Effector memory CD8-positive, alpha-beta T cell (primary cell): Measurements from ENCODE around the gene ASCC3.
A peak's percentile ranks its signal among the peaks of the same experiment; 100 is the strongest.
"Not testable (repeated sequence)": the region's sequence is repeated elsewhere in the genome, so short reads cannot be mapped to it uniquely, and the experiment has no call there.

Experiments used
- ATAC-seq: fragments of 150-1000 bp; cut with Tn5 transposase; replicated peaks from 2 replicates; pipeline ENCODE4 v1.10.0; 2021; ENCODE audit warnings: mild to moderate bottlenecking, moderate library complexity
- DNase-seq, 3 experiments: peaks; one replicate each; pipeline ENCODE4 v3.0.0; 2021
- H3K27ac Mint-ChIP-seq, 2 donors: one replicate each; pipeline ENCODE4 v1.8.0; 2022; ENCODE audit warnings: mild to moderate bottlenecking in 2 of 2, mixed read lengths in 2 of 2, moderate library complexity in 2 of 2
- H3K27me3 Mint-ChIP-seq, 2 donors: one replicate each; pipeline ENCODE4 v1.8.0; 2022; ENCODE audit warnings: mixed read lengths in 2 of 2
- H3K36me3 Mint-ChIP-seq: one replicate; pipeline ENCODE4 v1.8.0; 2022; ENCODE audit warnings: mild to moderate bottlenecking, moderate library complexity, mixed read lengths; ENCODE audit not compliant: insufficient read depth
- H3K4me1 Mint-ChIP-seq, 2 donors: one replicate each; pipeline ENCODE4 v1.8.0; 2022; ENCODE audit warnings: low read depth in 2 of 2, mixed read lengths in 2 of 2
- H3K4me3 Mint-ChIP-seq, 2 donors: one replicate each; pipeline ENCODE4 v1.8.0; 2022; ENCODE audit warnings: mild to moderate bottlenecking in 2 of 2, mixed read lengths in 2 of 2, moderate library complexity in 2 of 2
- H3K9me3 Mint-ChIP-seq, 2 donors: one replicate each; pipeline ENCODE4 v1.8.0; 2022; ENCODE audit warnings: mixed read lengths in 2 of 2

Gene ASCC3

GRCh38 chr6:100899202-100899601, 18.1 kb upstream of the ASCC3 start:
- no peaks in the 10 kb centered on the region for H3K27me3 Mint-ChIP-seq
- H3K27ac Mint-ChIP-seq: no peak overlapping the region
- ATAC-seq: no peak
- no peaks in the 10 kb centered on the region for H3K4me1 Mint-ChIP-seq
- no peaks in the 10 kb centered on the region for H3K36me3 Mint-ChIP-seq
- no peak overlapping the region for H3K4me3 Mint-ChIP-seq
- no peaks in the 10 kb centered on the region for H3K9me3 Mint-ChIP-seq
- no peak for DNase-seq

GRCh38 chr6:100897671-100898070, 16.5 kb upstream of the ASCC3 start:
- Mint-ChIP-seq H3K4me1 (no peaks in the 10 kb centered on the region), H3K27ac (no peak overlapping the region), H3K4me3 (no peak overlapping the region), H3K36me3 (peaks cover under 1% of the 10 kb centered on the region), H3K27me3 (no peaks in the 10 kb centered on the region), H3K9me3 (no peaks in the 10 kb centered on the region)
- no peak for ATAC-seq
- DNase-seq: no peak

GRCh38 chr6:100893743-100894142, 12.6 kb upstream of the ASCC3 start:
- H3K27me3 Mint-ChIP-seq: no peaks in the 10 kb centered on the region
- no peaks in the 10 kb centered on the region for H3K9me3 Mint-ChIP-seq
- H3K27ac Mint-ChIP-seq: no peak overlapping the region
- ATAC-seq: no peak
- peaks cover 5% of the 10 kb centered on the region for H3K36me3 Mint-ChIP-seq
- no peaks in the 10 kb centered on the region for H3K4me1 Mint-ChIP-seq
- H3K4me3 Mint-ChIP-seq: no peak overlapping the region
- DNase-seq: no peak

DNA sequence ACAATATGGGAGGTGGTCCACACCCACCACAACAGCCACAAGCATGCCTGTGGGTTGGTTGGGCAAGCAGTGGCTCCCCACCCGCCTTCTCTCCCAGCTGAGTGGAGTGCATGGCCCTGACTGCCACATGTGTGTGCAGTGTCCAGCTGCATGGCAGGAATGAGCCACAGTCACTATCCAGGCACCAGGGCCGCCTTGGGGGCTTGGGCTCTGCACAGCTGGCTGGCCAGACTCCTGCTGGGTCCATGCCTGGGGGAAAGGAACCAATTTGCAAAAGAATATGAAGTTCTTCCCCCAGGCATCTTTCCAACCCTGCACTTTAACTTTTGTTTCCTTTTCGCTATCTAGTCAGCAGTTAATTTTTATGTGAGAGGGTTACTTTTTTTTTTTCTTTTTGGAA, 11.6 kb upstream of the ASCC3 start:
- H3K4me1 Mint-ChIP-seq: no peaks in the 10 kb centered on the region
- DNase-seq (no peak), ATAC-seq (no peak)
- H3K27ac Mint-ChIP-seq: no peak overlapping the region
- H3K9me3 Mint-ChIP-seq: no peaks in the 10 kb centered on the region
- peaks cover 5% of the 10 kb centered on the region for H3K36me3 Mint-ChIP-seq
- no peak overlapping the region for H3K4me3 Mint-ChIP-seq
- H3K27me3 Mint-ChIP-seq: no peaks in the 10 kb centered on the region

- H3K36me3 Mint-ChIP-seq: peaks cover 5% of the 10 kb centered on the region
- no peak for DNase-seq
- H3K27ac Mint-ChIP-seq: no peak overlapping the region
- ATAC-seq: no peak
- no peaks in the 10 kb centered on the region for H3K27me3 Mint-ChIP-seq
- no peak overlapping the region for H3K4me3 Mint-ChIP-seq
- H3K9me3 Mint-ChIP-seq: no peaks in the 10 kb centered on the region
- H3K4me1 Mint-ChIP-seq: no peaks in the 10 kb centered on the region
Measured at GRCh38 chr6:100892116-100892515, 11.0 kb upstream of the ASCC3 start.

DNA sequence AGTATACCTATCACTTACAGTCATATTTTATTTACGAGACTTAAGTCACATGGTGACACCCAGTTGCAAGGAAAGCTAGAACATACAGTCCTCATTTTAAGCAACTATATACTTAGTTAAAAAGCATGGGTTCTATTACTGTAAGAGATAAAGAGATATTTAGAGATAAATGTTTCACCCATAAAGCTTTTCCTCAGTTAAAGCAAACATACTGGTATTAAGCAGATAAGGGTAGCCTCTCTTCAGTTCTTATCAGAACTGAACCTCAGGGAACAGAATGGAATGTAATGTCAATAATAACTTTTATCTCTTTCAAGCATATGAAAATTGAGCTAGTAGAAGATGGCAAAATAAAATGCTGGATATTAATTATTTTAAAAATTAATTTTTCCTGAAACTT, 9.9 kb upstream of the ASCC3 start:
- no peak for DNase-seq
- Mint-ChIP-seq H3K27me3 (no peaks in the 10 kb centered on the region), H3K27ac (no peak overlapping the region), H3K4me3 (no peak overlapping the region), H3K9me3 (no peaks in the 10 kb centered on the region), H3K4me1 (no peaks in the 10 kb centered on the region), H3K36me3 (peaks cover 5% of the 10 kb centered on the region)
- no peak for ATAC-seq

DNA sequence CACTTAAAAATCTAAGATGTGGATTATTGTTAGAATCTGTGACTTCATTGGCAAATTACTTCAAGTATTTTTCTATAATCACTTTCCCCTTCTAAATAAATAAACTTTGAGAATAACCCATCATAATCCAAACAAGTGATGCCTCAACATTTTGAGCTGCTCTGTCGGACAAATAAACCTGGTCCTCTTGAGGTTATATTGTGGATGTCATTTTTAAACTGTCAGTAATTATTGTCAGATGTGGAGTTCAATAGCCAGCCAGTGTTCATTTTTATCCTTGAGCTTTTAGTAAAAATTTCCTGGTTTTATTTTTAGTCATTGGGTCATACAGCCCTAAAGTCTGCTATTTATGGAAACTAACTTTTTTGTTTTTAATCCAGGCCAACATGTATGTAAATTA, 9.5 kb upstream of the ASCC3 start:
- not testable (repeated sequence) for H3K27me3 Mint-ChIP-seq, H3K4me3 Mint-ChIP-seq, DNase-seq, H3K27ac Mint-ChIP-seq, ATAC-seq, H3K4me1 Mint-ChIP-seq, H3K36me3 Mint-ChIP-seq, H3K9me3 Mint-ChIP-seq

- Mint-ChIP-seq H3K27ac (no peak overlapping the region), H3K9me3 (no peaks in the 10 kb centered on the region), H3K4me3 (no peak overlapping the region), H3K4me1 (no peaks in the 10 kb centered on the region), H3K36me3 (peaks cover 5% of the 10 kb centered on the region), H3K27me3 (no peaks in the 10 kb centered on the region)
- DNase-seq: no peak
- no peak for ATAC-seq
Measured at GRCh38 chr6:100889351-100889750, 8.2 kb upstream of the ASCC3 start.

DNA sequence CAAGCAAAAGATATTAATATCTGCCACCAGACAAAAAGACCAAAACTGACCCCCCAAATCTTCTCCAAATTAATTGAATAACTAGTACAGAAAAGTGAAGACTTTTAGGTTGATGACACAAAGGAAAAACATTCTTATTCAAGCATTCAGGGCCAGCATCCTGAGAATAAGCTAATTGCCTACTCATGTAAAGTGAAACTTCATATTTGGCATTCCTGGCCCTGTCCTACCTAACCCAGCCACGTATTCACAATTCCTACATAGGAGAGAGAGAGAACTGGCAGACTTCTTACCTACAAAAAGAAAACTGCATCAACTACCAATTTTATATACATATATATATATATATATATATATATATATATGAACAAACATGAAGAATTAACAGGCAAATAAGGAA, 4.9 kb upstream of the ASCC3 start:
- peaks cover 7 to 11% of the 10 kb centered on the region in 2 donors for H3K4me1 Mint-ChIP-seq
- no peak for ATAC-seq
- H3K4me3 Mint-ChIP-seq: no peak overlapping the region
- H3K27ac Mint-ChIP-seq: no peak overlapping the region
- H3K27me3 Mint-ChIP-seq: no peaks in the 10 kb centered on the region
- no peak for DNase-seq
- H3K9me3 Mint-ChIP-seq: no peaks in the 10 kb centered on the region
- H3K36me3 Mint-ChIP-seq: peaks cover 4% of the 10 kb centered on the region

DNA sequence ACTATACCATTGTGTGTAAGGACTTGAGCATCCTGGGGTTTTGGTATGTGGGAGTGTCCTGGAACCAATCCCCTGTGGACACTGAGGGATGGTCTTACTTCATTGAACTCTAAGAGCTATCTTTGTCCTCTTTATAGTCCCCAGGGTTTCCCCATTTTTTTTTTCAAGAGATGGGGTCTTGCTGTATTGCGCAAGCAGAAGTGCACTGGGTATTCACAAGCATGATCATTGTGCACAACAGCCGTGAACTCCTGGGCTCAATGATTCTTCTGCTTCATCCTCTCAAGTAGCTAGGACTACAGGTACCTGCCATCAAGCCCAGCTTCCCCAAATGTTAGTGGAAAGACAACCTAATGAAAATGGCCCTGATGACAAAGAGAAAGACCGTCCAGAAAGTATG, 2.2 kb upstream of the ASCC3 start:
- Mint-ChIP-seq H3K36me3 (peaks cover 5% of the 10 kb centered on the region), H3K9me3 (no peaks in the 10 kb centered on the region), H3K4me3 (no peak overlapping the region), H3K4me1 (peaks cover 18 to 20% of the 10 kb centered on the region in 2 donors), H3K27me3 (no peaks in the 10 kb centered on the region), H3K27ac (no peak overlapping the region)
- DNase-seq (no peak), ATAC-seq (no peak)

GRCh38 chr6:100881707-100882040, 545 bp upstream of the ASCC3 start:
- no peak for DNase-seq
- H3K4me3 Mint-ChIP-seq: peak overlapping the region; percentile 97 to 100
- H3K4me1 Mint-ChIP-seq: peaks cover 22 to 28% of the 10 kb centered on the region in 2 donors
- H3K27me3 Mint-ChIP-seq: no peaks in the 10 kb centered on the region
- peaks cover 5% of the 10 kb centered on the region for H3K36me3 Mint-ChIP-seq
- peak overlapping the region; percentile 98 to 100 for H3K27ac Mint-ChIP-seq
- ATAC-seq: no peak
- no peaks in the 10 kb centered on the region for H3K9me3 Mint-ChIP-seq

DNA sequence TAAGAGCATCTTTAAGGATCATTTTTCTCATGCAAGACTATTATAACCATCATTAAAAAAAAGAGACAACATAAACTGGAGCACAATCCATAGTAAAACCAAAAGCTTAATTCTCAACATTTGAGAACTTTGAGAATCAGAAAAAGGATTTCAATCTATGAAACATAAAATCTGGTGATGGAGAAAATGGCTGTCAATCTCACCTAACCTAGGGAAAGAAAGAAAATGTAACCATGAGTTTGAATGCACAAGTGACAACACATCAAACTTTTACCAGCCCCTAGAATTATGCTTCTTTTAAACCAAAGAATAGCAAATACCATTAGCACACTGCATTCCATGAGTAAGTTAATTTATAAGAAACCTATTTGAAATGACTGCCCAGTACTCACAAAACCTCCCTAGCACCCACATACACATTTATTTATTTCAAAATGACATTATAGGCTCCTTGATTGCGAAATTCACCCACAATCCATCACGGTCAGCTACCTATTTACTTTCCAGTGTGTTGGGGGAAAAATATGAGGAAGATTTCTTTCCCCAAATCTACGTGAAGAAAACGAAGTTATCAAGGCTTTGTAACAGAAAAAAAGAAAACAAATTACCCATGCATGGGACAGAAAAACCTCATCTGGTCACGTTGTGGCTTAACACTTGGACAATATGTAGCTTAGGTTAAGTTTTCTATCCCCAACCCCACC, 828 bp downstream of the ASCC3 start:
- ATAC-seq (no peak), DNase-seq (no peak)
- Mint-ChIP-seq H3K4me3 (peak overlapping the region; percentile 97 to 100), H3K27ac (peak overlapping the region; percentile 98 to 100), H3K9me3 (no peaks in the 10 kb centered on the region), H3K4me1 (peaks cover 28 to 33% of the 10 kb centered on the region in 2 donors), H3K27me3 (no peaks in the 10 kb centered on the region), H3K36me3 (peaks cover 5% of the 10 kb centered on the region)

DNA sequence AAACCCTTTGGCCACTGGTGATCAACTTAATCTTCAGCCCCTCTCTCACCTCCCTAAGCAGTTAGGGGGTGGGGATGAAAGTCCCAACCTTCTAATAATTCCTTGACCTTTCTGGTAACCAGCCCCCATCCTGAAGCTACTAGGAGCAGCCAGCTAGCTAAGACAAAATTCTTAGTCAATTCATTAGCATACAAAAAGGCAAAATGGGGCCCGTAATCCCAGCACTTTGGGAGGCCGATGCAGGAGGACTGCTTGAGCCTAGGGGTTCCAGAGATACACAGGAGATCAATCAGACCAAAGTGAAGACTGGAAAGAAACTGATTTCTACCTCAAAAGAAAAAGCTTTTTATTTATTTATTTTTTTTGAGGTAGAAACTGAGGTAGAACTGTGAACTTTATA, 1.8 kb downstream of the ASCC3 start:
- Mint-ChIP-seq H3K4me3 (peak overlapping the region in 1 of 2 donors; percentile 97), H3K27ac (peak overlapping the region in 1 of 2 donors; percentile 98), H3K36me3 (peaks cover 5% of the 10 kb centered on the region), H3K27me3 (no peaks in the 10 kb centered on the region), H3K9me3 (no peaks in the 10 kb centered on the region), H3K4me1 (peaks cover 31 to 43% of the 10 kb centered on the region in 2 donors)
- ATAC-seq: no peak
- DNase-seq: no peak

DNA sequence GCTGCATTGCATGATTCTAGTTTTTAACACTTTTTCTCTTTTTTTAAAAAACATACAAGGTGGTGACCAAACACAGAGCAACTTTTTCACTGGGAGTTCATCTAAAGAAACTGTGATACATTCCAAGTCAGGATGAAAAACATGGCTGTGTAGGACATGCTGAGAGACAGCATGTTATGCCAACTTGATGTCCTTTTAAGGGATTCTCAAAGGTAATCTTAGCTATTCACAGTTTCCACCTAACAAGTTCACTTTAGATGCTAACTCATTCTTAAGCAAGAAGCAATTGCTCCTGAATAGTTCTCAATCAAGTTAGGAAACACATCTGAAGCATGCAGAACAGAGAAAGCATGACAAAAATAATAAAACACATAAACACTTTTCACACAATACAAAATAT, 3.3 kb downstream of the ASCC3 start:
- H3K4me1 Mint-ChIP-seq: peaks cover 35 to 56% of the 10 kb centered on the region in 2 donors
- ATAC-seq (no peak), DNase-seq (no peak)
- H3K9me3 Mint-ChIP-seq: no peaks in the 10 kb centered on the region
- no peak overlapping the region for H3K4me3 Mint-ChIP-seq
- peak overlapping the region in 1 of 2 donors; percentile 76 for H3K27ac Mint-ChIP-seq
- H3K27me3 Mint-ChIP-seq: no peaks in the 10 kb centered on the region
- peaks cover 9% of the 10 kb centered on the region for H3K36me3 Mint-ChIP-seq

GRCh38 chr6:100876251-100876650, 4.9 kb downstream of the ASCC3 start:
- ATAC-seq (no peak), DNase-seq (no peak)
- Mint-ChIP-seq H3K9me3 (no peaks in the 10 kb centered on the region), H3K36me3 (peaks cover 11% of the 10 kb centered on the region), H3K27ac (no peak overlapping the region), H3K4me1 (peaks cover 27 to 52% of the 10 kb centered on the region in 2 donors), H3K4me3 (no peak overlapping the region), H3K27me3 (no peaks in the 10 kb centered on the region)
